GM12872 (cell line): ENCODE measurements around the gene FBXW5.

Experiments used
- TF ChIP-seq, protein P1 (sequence below): IDR thresholded peaks from 3 replicates; pipeline ENCODE4 v1.5.1; 2011; ENCODE audit warnings: low read depth, mild to moderate bottlenecking, low read length, moderate library complexity; ENCODE audit not compliant: insufficient read depth

Gene FBXW5

DNA sequence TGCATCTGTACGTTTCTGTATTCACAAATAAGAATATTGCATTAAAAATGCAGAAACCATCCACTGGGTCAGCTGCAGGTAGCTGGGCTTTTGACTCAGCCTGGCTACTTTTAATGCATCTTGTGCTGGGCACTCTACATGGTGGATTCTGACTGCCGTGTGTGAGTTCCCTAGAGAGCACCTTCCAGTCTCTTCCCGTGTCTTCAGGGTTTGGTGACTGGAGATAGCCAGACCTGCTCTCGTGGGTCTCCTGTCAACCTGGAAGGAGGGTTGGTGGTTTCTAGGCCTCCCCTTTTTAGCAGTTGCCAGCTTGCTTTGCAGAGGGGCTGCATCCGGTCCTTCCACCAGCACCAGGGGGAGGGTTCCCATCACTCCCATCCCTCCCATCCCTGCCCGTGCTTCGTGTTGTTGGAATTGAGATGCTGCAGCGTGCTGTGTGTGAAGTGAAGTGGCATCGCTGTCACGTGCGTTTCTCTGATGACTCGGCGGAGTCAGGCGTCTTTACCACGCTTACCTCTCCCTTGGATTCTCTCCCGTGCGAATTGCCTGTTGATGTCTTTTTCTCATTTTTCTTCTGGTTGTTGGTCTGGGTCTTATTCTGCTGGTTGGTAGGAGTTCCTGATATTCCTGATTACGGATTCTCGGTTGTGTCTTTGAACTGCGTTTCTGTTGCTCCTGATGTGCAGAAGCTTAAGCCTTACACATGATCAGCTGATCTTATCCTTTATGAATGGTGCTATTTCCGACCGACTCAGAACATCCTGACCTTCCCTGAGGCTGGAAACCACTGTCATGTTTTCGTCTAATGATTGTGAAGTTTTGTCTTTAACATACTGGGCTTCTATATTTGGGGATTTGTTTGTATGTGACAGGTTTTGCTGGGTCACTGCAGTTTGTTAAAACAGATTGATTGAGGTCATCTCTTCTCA is 16.9 kb downstream of the FBXW5 start:
- TF ChIP-seq, protein P1, sequence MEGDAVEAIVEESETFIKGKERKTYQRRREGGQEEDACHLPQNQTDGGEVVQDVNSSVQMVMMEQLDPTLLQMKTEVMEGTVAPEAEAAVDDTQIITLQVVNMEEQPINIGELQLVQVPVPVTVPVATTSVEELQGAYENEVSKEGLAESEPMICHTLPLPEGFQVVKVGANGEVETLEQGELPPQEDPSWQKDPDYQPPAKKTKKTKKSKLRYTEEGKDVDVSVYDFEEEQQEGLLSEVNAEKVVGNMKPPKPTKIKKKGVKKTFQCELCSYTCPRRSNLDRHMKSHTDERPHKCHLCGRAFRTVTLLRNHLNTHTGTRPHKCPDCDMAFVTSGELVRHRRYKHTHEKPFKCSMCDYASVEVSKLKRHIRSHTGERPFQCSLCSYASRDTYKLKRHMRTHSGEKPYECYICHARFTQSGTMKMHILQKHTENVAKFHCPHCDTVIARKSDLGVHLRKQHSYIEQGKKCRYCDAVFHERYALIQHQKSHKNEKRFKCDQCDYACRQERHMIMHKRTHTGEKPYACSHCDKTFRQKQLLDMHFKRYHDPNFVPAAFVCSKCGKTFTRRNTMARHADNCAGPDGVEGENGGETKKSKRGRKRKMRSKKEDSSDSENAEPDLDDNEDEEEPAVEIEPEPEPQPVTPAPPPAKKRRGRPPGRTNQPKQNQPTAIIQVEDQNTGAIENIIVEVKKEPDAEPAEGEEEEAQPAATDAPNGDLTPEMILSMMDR: no peak

DNA sequence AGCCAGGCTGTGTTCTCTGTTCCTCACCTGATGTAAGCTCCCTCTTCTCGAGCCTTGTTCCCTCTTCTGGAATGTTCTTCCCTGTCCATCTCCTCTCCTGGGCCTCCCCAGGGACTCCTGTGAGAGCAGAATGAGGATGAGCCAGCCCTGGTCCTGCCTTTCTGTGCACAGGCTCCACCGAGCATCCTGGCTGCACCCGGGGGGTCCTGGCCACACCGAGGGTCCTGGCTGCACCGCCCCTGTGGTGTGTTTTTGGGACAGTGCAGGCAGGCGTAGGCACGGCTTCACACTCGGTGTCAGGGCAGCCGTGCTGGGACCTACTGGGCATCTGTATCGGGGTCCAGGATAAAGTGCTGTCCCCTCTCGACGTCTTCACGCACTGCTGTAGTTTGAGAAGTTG is 17.8 kb downstream of the FBXW5 start:
- TF ChIP-seq, protein P1: no peak

DNA sequence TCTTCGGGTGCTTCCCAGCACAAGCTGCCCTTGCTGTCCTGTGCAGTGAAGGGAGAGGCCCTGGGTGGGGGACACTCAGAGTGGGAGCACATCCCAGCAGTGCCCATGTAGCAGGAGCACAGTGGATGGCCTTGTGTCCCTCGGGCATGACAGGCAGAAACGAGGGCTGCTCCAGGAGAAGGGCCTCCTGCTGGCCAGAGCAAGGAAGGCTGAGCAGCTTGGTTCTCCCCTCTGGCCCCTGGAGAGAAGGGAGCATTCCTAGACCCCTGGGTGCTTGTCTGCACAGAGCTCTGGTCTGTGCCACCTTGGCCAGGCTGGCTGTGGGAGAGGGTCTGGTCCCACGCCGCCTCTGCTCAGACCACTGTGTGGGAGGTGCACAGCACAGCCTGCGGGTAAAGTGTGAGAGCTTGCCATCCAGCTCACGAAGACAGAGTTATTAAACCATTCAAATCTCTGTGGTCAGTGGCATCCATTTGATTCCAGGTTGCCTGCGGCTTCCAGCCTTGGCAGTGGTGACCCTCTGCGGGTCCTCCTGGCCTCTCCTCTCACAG is 18.3 kb downstream of the FBXW5 start:
- TF ChIP-seq, protein P1: 0 out of 3 replicates have a peak, but pooled peaks have one; percentile 27

DNA sequence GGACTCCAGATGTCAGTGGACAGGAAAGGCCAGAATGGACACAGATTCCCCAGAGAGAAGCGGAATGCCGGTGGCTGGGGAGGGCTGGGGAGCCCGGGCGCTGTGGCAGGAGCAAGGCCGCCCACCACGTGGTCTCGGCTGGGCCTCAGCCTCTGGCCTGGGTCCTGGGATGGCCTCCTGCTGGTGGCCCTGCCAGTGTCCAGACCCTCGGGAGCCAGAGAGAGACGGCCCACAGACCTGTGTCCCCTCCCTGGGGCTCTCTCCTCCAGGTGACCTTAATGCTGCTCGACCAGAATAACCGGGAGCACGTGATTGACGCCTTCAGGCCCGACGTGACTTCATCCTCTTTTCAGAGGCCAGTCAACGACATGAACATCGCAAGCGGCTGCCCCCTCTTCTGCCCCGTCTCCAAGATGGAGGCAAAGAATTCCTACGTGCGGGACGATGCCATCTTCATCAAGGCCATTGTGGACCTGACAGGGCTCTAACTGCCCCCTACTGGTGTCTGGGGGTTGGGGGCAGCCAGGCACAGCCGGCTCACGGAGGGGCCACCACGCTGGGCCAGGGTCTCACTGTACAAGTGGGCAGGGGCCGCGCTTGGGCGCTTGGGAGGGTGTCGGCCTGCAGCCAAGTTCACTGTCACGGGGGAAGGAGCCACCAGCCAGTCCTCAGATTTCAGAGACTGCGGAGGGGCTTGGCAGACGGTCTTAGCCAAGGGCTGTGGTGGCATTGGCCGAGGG is 19.0 kb downstream of the FBXW5 start:
- TF ChIP-seq, protein P1: no peak

DNA sequence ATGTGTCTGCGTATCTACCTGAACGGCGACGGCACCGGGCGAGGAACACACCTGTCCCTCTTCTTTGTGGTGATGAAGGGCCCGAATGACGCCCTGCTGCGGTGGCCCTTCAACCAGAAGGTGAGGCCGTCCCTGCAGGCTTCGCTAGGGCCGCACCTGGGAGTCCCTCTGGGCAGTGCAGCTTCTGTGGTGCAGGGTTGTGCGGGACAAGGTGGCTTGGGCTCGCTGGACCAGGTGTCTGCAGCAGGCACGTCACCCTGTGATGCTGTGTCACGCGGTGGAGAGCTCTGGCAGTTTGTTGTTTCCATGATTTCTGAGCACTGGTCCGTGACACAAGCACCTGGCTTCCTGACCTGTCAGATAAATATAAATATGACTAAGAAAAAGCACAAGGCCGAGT is 20.7 kb downstream of the FBXW5 start:
- TF ChIP-seq, protein P1: no peak

DNA sequence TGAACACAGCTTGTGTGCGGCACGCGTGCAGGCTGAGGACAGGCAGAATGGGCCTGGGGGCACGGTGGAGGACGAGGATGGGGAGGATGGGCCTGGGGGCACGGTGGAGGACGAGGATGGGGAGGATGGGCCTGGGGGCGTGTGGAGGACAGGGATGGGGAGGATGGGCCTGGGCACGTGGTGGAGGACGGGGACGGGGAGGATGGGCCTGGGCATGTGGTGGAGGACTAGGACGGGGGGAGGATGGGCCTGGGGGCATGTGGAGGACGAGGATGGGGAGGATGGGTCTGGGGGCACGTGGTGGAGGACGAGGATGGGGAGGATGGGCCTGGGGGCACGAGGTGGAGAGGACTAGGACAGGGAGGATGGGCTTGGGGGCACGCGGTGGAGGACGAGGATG is 22.0 kb downstream of the FBXW5 start:
- TF ChIP-seq, protein P1: no peak

DNA sequence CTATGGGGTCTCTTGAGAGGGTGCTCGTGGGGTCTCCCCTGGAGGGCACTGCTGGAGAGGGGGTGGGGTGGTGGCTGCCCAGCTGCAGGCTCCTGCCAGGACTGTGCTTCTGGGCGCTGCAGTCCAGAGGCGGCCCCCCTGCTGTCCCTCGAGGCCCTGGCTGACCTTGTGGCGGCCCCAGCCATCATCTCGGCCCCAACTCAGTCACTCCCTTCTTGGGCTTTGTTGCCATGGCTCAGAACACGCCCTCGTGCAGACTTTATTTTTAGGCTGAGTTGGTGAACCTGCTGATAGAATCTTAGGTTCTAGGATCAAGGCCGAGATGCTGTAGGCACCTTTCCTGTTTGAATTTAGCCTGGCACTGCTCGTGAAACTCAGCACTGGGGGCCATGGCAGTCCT is 22.8 kb downstream of the FBXW5 start:
- TF ChIP-seq, protein P1: no peak
